Peyer's patch (tissue), 4 donors: Measurements from ENCODE around the gene MYORG. TPM values are rescaled to one million over a fixed set of nuclear protein-coding genes. Genes with fewer than 3 reads are reported as not detected.
A peak's percentile ranks its signal among the peaks of the same experiment; 100 is the strongest.
"Not testable (repeated sequence)": the region's sequence is repeated elsewhere in the genome, so short reads cannot be mapped to it uniquely, and the experiment has no call there.

Experiments
- DNase-seq, 3 donors: peaks; one replicate each; pipeline ENCODE4 v3.0.0-alpha.2; 2017 to 2019
- H3K27ac ChIP-seq, 4 donors: fragments of 200-600 bp; sonication (generic); one replicate each; pipeline ENCODE4 v1.5.1; 2016 to 2019
- H3K27me3 ChIP-seq, 2 donors: fragments of 200-600 bp; sonication (generic); one replicate each; pipeline ENCODE4 v1.5.1; 2019
- H3K36me3 ChIP-seq, 3 donors: fragments of 200-600 bp; sonication (generic); one replicate each; pipeline ENCODE4 v1.5.1; 2016 to 2019
- H3K4me1 ChIP-seq, 4 donors: fragments of 200-600 bp; sonication (generic); one replicate each; pipeline ENCODE4 v1.5.1; 2016 to 2019
- H3K4me3 ChIP-seq, 4 donors: fragments of 200-600 bp; sonication (generic); 1 replicate in 3 of 4; 2 replicates in 1 of 4; pipeline ENCODE4 v1.5.1; 2016 to 2019; ENCODE audit warnings: mild to moderate bottlenecking in 1 of 4
- H3K9me3 ChIP-seq, 4 donors: fragments of 200-600 bp; sonication (generic); one replicate each; pipeline ENCODE4 v1.5.1; 2016 to 2019; ENCODE audit warnings: mild to moderate bottlenecking in 1 of 4
- CTCF ChIP-seq, 6 experiments: fragments of 450-650 bp in 4 of 6; fragments of 200-600 bp in 2 of 6; sonication (generic) in 1 of 6; IDR thresholded peaks; one replicate each; pipeline ENCODE4 v1.5.1; 2017 to 2019; ENCODE audit warnings: antibody characterized with exemption in 6 of 6, mild to moderate bottlenecking in 3 of 6, moderate library complexity in 1 of 6
- POLR2A ChIP-seq, 2 donors: fragments of 450-650 bp; IDR thresholded peaks; one replicate each; pipeline ENCODE4 v1.5.1; 2017; ENCODE audit warnings: antibody characterized with exemption in 2 of 2, mild to moderate bottlenecking in 2 of 2, moderate library complexity in 2 of 2
- total RNA-seq, 4 donors: library from RNA; depleted of rRNA; stranded (reverse); fragments of >200 nt; gene quantifications; one replicate each; pipeline ENCODE4 v1.1.0, GENCODE V29; 2016

The MYORG gene
- total RNA-seq, 4 donors from 2014 or later, result 7.4 to 97.2 (median 88.3) TPM

GRCh38 chr9:34346873-34347799 is 29.6 kb downstream of the MYORG start:
- no peak overlapping the region for H3K4me3 ChIP-seq
- no peaks in the 10 kb centered on the region for H3K9me3 ChIP-seq
- no peaks in the 10 kb centered on the region for H3K36me3 ChIP-seq
- DNase-seq, result no peak
- peaks cover 0 to 26% (median 0%) of the 10 kb centered on the region in 4 donors for H3K4me1 ChIP-seq
- H3K27ac ChIP-seq, result no peak overlapping the region
- TF ChIP-seq POLR2A (IDR thresholded peaks at IDR 0.05), result no peak
- no peak for TF ChIP-seq CTCF (IDR thresholded peaks at IDR 0.05)
- H3K27me3 ChIP-seq, result no peaks in the 10 kb centered on the region

DNA sequence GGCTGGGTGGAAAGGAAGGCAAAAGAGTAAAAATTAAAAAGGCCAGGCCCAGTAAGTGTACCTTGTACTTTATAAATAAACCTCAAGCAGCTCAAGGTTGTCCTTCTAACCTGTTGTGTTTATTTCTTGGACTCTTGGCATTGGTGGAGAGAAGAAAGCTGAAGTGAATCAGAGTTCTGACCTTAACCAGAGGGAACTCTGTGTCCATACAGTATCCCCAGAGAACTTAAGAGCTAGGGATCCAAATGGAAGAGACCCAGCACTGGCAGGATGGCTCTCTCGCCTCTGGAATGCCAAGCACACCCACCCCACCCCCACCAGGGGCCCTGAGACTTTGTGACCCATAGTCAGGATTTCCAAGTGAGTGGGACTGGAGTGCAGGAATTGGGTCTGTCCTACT is 33.1 kb downstream of the MYORG start:
- Histone ChIP-seq H3K4me3 (no peak overlapping the region), H3K9me3 (no peaks in the 10 kb centered on the region), H3K4me1 (peaks cover 0 to 26% (median 0%) of the 10 kb centered on the region in 4 donors), H3K36me3 (peaks cover 0 to 9% (median 0%) of the 10 kb centered on the region in 3 donors), H3K27me3 (no peaks in the 10 kb centered on the region), H3K27ac (peak overlapping the region in 2 of 4 donors; percentile 67 to 77)
- DNase-seq, result no peak
- TF ChIP-seq POLR2A (IDR thresholded peaks at IDR 0.05) (no peak), CTCF (IDR thresholded peaks at IDR 0.05) (no peak)

- DNase-seq, result no peak
- TF ChIP-seq POLR2A (IDR thresholded peaks at IDR 0.05), result no peak
- TF ChIP-seq CTCF (IDR thresholded peaks at IDR 0.05), result no peak
- Histone ChIP-seq H3K9me3 (no peaks in the 10 kb centered on the region), H3K4me1 (peaks cover 0 to 26% (median 0%) of the 10 kb centered on the region in 4 donors), H3K27ac (peak overlapping the region in 3 of 4 donors; percentile 22 to 77 (median 67)), H3K4me3 (no peak overlapping the region), H3K36me3 (peaks cover 0 to 10% (median 0%) of the 10 kb centered on the region in 3 donors), H3K27me3 (no peaks in the 10 kb centered on the region)
Observed at GRCh38 chr9:34343090-34343489, 33.6 kb downstream of the MYORG start.

- no peaks in the 10 kb centered on the region for H3K9me3 ChIP-seq
- H3K27me3 ChIP-seq, result no peaks in the 10 kb centered on the region
- TF ChIP-seq CTCF (IDR thresholded peaks at IDR 0.05) (no peak), POLR2A (IDR thresholded peaks at IDR 0.05) (no peak)
- no peak for DNase-seq
- peaks cover 0 to 26% (median 0%) of the 10 kb centered on the region in 4 donors for H3K4me1 ChIP-seq
- peak overlapping the region in 1 of 4 donors; percentile 28 for H3K27ac ChIP-seq
- peaks cover 0 to 14% (median 0%) of the 10 kb centered on the region in 3 donors for H3K36me3 ChIP-seq
- H3K4me3 ChIP-seq, result no peak overlapping the region
Observed at GRCh38 chr9:34341659-34342295, 34.9 kb downstream of the MYORG start.

- TF ChIP-seq CTCF (IDR thresholded peaks at IDR 0.05) (no peak), POLR2A (IDR thresholded peaks at IDR 0.05) (no peak)
- Histone ChIP-seq H3K36me3 (peaks cover 0 to 14% (median 0%) of the 10 kb centered on the region in 3 donors), H3K27me3 (no peaks in the 10 kb centered on the region), H3K4me1 (peaks cover 0 to 4% (median 0%) of the 10 kb centered on the region in 4 donors), H3K9me3 (no peaks in the 10 kb centered on the region), H3K4me3 (no peak overlapping the region), H3K27ac (no peak overlapping the region)
- no peak for DNase-seq
Observed at GRCh38 chr9:34338665-34339385, 37.9 kb downstream of the MYORG start.

GRCh38 chr9:34338079-34338478 is 38.6 kb downstream of the MYORG start:
- DNase-seq, H3K4me1 ChIP-seq, H3K27ac ChIP-seq, H3K27me3 ChIP-seq, H3K4me3 ChIP-seq, H3K9me3 ChIP-seq: not testable (repeated sequence)
- peaks cover 0 to 14% (median 0%) of the 10 kb centered on the region in 3 donors for H3K36me3 ChIP-seq
